ENCODE measurements around the gene GNA12. TPM values are rescaled to one million over a fixed set of nuclear protein-coding genes. Genes with fewer than 3 reads are reported as not detected.

Gene GNA12
- total RNA-seq, 1 experiment from 2014 or later = 36.2 TPM

GRCh38 chr7:2786607-2787116 is 57.4 kb downstream of the GNA12 start:
- intact Hi-C loops (cut with micrococcal nuclease) = no loop called here
- H3K4me3 Mint-ChIP-seq (ENCODE audit: unreplicated experiment) = no peak overlapping the region
- no TSS peak for BruUV-seq (replicated peaks)
- H3K36me3 Mint-ChIP-seq (ENCODE audit: insufficient read depth, unreplicated experiment) = peaks cover 18% of the 10 kb centered on the region
- no peak for DNase-seq (ENCODE audit: unreplicated experiment)
- TF ChIP-seq CTCF (IDR thresholded peaks at IDR 0.05; ENCODE audit: unreplicated experiment) = no peak
- H3K4me1 Mint-ChIP-seq (ENCODE audit: insufficient read depth, unreplicated experiment) = peaks cover 6% of the 10 kb centered on the region
- ChIA-PET POLR2A (interaction anchor here (0.5 to 1.4 kb wide), 2 partner anchors 15 to 1071 kb away, joined by 3 to 4 read pairs; no protein-coding TSS in a partner anchor), CTCF (interaction anchor here (0.6 kb wide), 1 partner anchor 25 kb away, joined by 4 read pairs; no protein-coding TSS in a partner anchor)
- H3K27ac Mint-ChIP-seq (ENCODE audit: low read depth, unreplicated experiment) = no peak overlapping the region
- no peaks in the 10 kb centered on the region for H3K27me3 Mint-ChIP-seq (ENCODE audit: insufficient read depth, unreplicated experiment)
- H3K9me3 Mint-ChIP-seq (ENCODE audit: unreplicated experiment) = peaks cover 8% of the 10 kb centered on the region

DNA sequence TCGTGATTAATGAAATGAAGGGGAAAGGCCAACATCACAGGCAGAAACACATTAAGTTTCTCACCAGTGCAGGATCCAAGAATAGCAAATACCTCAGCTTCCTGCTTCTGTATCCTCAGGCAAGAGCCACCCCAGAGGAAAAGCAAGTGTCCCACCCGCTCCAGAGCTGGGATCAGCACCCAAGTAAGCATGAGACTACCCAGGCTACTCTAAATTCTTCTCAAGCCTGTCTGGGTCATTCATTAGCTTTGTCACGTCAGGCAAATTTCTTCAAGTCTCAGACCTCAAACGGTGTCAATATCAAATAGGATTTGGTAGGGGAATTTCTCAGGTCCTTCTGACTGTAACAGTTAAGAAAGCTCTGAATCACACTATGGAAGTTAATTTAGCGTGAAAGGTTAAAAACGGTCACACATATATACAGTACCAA is 59.0 kb downstream of the GNA12 start:
- POLR2A ChIA-PET = no interaction called here
- Mint-ChIP-seq H3K27me3 (ENCODE audit: insufficient read depth, unreplicated experiment) (no peaks in the 10 kb centered on the region), H3K9me3 (ENCODE audit: unreplicated experiment) (peaks cover 8% of the 10 kb centered on the region), H3K27ac (ENCODE audit: low read depth, unreplicated experiment) (no peak overlapping the region), H3K36me3 (ENCODE audit: insufficient read depth, unreplicated experiment) (peaks cover 15% of the 10 kb centered on the region), H3K4me1 (ENCODE audit: insufficient read depth, unreplicated experiment) (peaks cover 6% of the 10 kb centered on the region), H3K4me3 (ENCODE audit: unreplicated experiment) (no peak overlapping the region)
- DNase-seq (ENCODE audit: unreplicated experiment) = no peak
- no TSS peak for BruUV-seq (replicated peaks)
- intact Hi-C loops (cut with micrococcal nuclease) = no loop called here
- CTCF ChIA-PET = interaction anchor here (0.6 to 1.7 kb wide), 2 partner anchors 19 to 25 kb away, joined by 3 to 5 read pairs; no protein-coding TSS in a partner anchor
- no peak for TF ChIP-seq CTCF (IDR thresholded peaks at IDR 0.05; ENCODE audit: unreplicated experiment)

GRCh38 chr7:2782565-2782964 is 61.5 kb downstream of the GNA12 start:
- POLR2A ChIA-PET = interaction anchor here (0.5 kb wide), 1 partner anchor 38 kb away, joined by 3 read pairs; no protein-coding TSS in a partner anchor
- Mint-ChIP-seq H3K4me3 (ENCODE audit: unreplicated experiment) (no peak overlapping the region), H3K27me3 (ENCODE audit: insufficient read depth, unreplicated experiment) (no peaks in the 10 kb centered on the region), H3K4me1 (ENCODE audit: insufficient read depth, unreplicated experiment) (peaks cover 6% of the 10 kb centered on the region), H3K36me3 (ENCODE audit: insufficient read depth, unreplicated experiment) (no peaks in the 10 kb centered on the region), H3K9me3 (ENCODE audit: unreplicated experiment) (peaks cover 8% of the 10 kb centered on the region), H3K27ac (ENCODE audit: low read depth, unreplicated experiment) (peak overlapping the region; percentile 81)
- no peak for DNase-seq (ENCODE audit: unreplicated experiment)
- no TSS peak for BruUV-seq (replicated peaks)
- TF ChIP-seq CTCF (IDR thresholded peaks at IDR 0.05; ENCODE audit: unreplicated experiment) = no peak
- intact Hi-C loops (cut with micrococcal nuclease) = no loop called here
- CTCF ChIA-PET = interaction anchor here (0.7 kb wide), 1 partner anchor 299 kb away, joined by 3 read pairs; no protein-coding TSS in a partner anchor

GRCh38 chr7:2782121-2782520 is 62.0 kb downstream of the GNA12 start:
- no peak overlapping the region for H3K4me3 Mint-ChIP-seq (ENCODE audit: unreplicated experiment)
- H3K9me3 Mint-ChIP-seq (ENCODE audit: unreplicated experiment) = peaks cover 8% of the 10 kb centered on the region
- no peaks in the 10 kb centered on the region for H3K27me3 Mint-ChIP-seq (ENCODE audit: insufficient read depth, unreplicated experiment)
- intact Hi-C loops (cut with micrococcal nuclease) = no loop called here
- CTCF ChIA-PET = interaction anchor here (0.7 kb wide), 1 partner anchor 299 kb away, joined by 3 read pairs; no protein-coding TSS in a partner anchor
- no peak for DNase-seq (ENCODE audit: unreplicated experiment)
- POLR2A ChIA-PET = no interaction called here
- H3K36me3 Mint-ChIP-seq (ENCODE audit: insufficient read depth, unreplicated experiment) = no peaks in the 10 kb centered on the region
- BruUV-seq (replicated peaks) = no TSS peak
- TF ChIP-seq CTCF (IDR thresholded peaks at IDR 0.05; ENCODE audit: unreplicated experiment) = no peak
- peaks cover 6% of the 10 kb centered on the region for H3K4me1 Mint-ChIP-seq (ENCODE audit: insufficient read depth, unreplicated experiment)
- H3K27ac Mint-ChIP-seq (ENCODE audit: low read depth, unreplicated experiment) = peak overlapping the region; percentile 81

Measured in MCF 10A (cell line).